HG03520 (cell line): ENCODE results near the gene C4orf51.

Source experiments
- ATAC-seq: cut with Tn5 transposase; IDR thresholded peaks from one replicate; pipeline ENCODE4 v1.9.1; 2021; ENCODE audit warnings: mild to moderate bottlenecking, moderate library complexity; ENCODE audit not compliant: unreplicated experiment

The C4orf51 gene

GRCh38 chr4:145743641-145744040, 63.7 kb downstream of the C4orf51 start:
- ATAC-seq, result no peak

GRCh38 chr4:145755802-145756201, 75.9 kb downstream of the C4orf51 start:
- no peak for ATAC-seq

DNA sequence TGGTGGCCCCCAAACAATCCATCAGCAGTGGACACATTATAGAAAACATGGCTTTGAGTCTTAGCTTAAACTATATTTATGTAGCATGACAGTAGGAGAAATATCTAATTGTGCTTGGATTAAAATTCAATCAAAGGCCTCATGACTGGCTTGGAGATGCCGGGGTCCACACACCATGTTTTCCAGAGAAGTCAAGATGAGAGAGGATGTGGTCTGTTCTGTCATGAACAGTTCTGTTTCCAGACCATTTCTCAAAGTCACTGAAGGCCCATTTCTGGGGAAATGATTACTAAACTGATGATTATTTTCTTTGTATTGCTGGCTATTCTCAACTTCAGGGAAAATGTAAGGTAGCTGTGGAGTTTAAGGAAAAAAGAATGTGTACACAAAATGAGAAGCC, 76.3 kb downstream of the C4orf51 start:
- ATAC-seq, result no peak

DNA sequence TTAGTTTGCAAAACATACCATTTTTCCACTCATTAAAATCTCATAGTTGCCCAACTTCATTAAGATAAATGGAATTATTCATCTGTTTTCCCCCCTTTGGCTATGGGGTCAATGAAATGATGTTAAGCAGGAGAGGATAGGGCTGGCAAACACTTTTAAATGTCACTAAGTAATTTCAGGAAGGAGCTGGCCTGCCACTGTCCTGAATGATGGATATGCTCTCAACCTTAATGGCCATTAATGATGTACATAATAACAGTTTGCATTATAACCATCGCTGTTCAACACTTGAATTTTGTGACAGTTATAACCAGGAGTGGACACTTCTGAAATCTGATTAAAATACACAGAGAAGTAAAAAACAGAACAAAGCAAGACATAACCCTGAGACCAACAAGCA, 77.2 kb downstream of the C4orf51 start:
- ATAC-seq, result no peak

DNA sequence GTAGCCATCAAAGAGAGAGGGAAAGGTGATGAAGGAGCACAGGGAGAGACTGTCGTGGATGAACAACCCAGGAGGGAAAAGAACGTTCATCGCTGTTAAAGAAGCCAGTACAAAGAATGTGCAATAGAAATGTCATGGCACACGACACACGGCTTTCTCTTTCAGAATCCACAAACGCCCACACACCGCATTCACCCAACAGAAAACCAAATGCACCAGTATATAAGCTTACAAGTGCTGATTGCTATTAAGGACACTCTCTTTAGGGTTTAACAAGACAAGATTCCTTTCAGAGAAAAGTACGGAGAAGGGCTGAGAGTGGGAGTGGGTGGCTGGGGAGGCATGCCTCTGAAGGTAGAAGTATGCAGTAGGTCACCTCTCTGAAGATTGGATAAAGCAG, 80.2 kb downstream of the C4orf51 start:
- ATAC-seq, result no peak

DNA sequence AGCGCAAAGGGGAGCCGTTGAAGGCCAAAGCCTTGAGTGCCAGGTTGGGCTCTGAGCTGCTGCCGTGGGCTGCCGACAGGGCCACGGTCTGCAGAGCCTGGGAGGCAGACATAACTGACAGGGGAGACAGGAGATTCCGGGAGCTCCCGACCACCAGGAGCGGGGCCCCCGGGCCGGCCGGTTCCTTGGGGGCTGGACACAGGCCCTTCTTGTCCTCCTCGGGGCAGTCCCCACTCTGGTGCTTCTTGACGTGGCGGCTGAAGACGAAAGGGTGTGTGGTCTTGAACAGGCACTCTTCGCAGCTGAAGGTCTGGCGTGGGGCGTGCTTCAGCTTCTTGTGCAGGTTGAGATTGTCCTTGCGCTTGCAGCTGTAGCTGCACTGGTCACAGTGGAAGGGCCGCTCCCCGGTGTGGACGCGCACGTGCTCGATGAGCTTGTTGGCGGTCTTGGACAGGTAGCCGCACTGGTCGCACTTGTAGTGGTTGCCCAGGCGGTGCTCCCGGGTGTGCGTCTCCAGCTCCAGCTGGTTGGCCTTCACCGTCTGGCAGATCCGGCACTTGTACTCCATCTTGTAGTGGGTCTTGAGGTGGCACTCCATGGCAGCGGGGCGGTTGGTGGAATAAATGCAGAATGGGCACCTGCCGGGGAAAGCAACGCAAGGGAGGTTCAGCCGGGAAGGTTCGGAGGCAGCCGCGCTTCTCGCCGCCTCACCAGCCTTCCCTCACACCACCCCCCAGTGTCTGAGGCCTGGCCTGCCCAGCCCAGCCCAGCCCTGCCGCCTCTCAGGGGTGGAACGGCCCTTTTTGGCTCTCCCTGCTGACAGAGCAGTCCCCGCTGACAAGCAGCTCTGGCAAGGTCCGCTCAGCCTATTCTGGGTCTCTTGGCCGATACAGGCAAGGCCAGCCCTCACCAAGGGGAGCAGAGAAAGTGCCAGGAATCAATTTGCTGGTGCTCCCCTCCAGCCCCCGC, 81.3 kb downstream of the C4orf51 start:
- no peak for ATAC-seq

- ATAC-seq, result no peak
These were observed 82.8 kb downstream of the C4orf51 start for GRCh38 chr4:145762719-145763118.

DNA sequence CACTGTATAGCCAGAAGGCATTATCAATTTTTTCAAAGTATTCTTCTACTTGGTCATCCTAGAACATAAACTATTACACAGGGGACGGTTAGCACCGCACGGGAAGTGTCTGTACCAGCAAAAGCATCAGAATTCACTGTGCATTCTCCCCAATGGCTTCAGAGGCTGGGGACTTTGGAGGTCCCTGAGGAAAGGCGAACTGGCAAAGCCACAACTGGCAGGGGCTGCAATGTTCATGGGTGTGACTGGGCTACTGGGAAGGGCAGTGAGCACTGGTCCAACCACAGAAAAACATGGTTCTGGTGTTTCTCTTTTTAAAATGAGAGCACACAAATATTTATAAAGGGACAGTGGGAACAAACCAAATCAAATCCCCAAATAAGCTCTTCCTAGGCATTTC, 83.5 kb downstream of the C4orf51 start:
- ATAC-seq, result no peak

GRCh38 chr4:145766273-145766672, 86.3 kb downstream of the C4orf51 start:
- no peak for ATAC-seq

DNA sequence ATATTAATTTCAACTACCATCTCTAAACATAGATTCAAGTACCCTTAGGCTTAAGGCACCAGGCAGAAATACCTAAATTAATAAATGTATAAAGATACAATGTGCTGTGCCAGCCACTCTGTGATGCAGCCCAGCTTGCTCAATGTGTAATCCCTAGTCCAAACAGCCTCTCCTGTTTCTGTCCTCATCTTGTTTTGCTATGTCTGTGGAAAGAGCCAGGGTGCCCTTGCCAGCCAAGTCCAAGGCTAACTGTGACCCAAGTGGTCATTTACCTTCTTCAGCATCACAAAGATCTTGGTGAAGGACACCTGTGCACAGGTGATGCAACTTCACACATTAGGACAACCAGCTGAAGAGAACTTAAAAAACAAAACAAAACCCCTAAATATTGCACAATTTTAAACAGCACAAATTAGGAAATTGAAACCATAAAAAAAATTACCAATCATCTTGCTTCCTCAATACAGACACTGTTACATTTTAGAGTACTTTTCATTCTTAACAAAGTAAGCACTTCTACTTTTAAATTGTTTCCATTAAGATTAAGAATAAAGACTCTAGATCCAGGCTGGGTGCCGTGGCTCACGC, 89.6 kb downstream of the C4orf51 start:
- no peak for ATAC-seq

DNA sequence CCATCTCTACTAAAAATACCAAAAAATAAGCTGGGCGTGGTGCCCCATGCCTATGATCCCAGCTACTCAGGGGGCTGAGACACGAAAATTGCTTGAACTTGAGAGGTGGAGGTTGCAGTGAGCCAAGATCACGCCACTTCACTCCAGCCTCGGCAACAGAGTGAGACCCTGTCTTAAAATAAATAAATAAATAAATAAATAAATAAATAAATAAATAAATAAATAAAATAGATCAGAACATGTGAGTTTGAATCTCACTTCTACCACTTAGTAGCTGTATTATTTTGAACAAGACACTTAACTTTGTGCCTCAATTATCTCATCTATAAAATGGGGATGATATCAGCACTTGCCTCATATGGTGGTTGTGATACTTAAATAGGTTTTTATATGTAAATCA, 90.2 kb downstream of the C4orf51 start:
- no peak for ATAC-seq

GRCh38 chr4:145772347-145772746, 92.4 kb downstream of the C4orf51 start:
- no peak for ATAC-seq

GRCh38 chr4:145773581-145774234, 93.8 kb downstream of the C4orf51 start:
- peak; percentile 90 for ATAC-seq

GRCh38 chr4:145774473-145774872, 94.5 kb downstream of the C4orf51 start:
- ATAC-seq, result no peak

DNA sequence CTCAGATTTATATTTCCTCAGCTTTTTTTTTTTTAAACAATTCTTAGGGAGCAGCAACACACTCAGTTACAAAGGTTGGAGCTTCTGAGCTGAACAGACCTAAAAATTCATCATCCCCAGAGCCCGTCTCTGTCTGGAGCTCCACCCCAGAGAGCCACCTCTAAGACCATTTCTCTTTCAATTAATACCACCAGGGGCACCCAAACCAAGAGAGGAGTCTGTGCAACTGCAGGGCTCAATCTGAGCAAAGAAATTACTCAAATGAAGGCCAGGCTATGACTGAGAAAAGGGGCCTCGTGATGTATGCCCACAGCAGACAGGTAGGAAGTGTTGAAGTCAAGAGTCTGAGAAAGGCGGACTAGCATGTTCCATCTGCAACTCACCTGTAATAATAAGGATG, 95.5 kb downstream of the C4orf51 start:
- no peak for ATAC-seq

DNA sequence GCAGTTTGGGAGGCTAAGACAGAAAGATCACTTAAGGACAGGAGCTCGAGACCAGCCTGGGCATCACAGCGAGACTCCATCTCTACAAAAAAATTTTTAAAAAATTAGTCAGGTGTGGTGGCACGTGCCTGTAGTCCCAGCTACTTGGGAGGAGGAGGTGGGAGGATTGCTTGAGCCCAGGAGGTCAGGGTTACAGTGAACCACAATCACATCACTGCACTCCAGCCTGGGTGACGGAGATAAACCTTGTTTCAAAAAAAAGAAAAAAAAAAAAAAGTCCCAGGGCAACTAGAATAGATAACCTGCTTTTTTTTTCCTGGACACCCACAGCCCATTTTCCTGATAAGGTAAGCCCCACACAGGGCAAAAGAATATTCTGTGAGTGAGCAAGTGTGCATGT, 96.3 kb downstream of the C4orf51 start:
- no peak for ATAC-seq

DNA sequence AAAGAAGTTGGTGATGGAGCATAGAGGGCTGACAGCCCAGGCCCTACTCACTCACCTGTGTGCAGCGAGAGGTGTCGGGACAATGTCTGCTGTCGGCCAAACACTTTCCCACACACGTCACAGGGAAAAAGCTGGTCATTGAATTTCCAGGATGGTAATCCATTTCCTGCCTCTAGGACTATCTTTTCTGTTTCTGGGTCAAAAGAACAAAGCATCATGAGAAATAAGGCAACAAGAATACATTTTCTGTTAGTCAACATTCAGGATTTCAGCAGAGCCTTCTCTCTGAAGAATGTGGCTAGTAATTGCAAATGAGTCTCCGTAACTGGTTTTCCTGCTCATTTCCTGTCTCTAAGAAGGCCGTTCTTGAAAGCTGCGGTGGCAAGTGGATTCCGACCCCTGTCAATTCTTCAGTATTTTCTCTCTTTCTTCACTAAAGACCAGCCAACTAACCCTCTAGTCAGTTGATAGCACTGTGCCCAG, 99.4 kb downstream of the C4orf51 start:
- ATAC-seq, result no peak

- no peak for ATAC-seq
These were observed 101.4 kb downstream of the C4orf51 start for GRCh38 chr4:145781351-145781750.
